Heart right ventricle (tissue), 16 donors: ENCODE measurements around the gene TFAP2E. TPM values are rescaled to one million over a fixed set of nuclear protein-coding genes. Genes with fewer than 3 reads are reported as not detected.

Experiments
- ATAC-seq, 8 donors: fragments of 200-7000 bp; cut with Tn5 transposase; one replicate each; pipeline ENCODE4 v1.9.1; 2020; ENCODE audit warnings: mild to moderate bottlenecking in 8 of 8, moderate library complexity in 8 of 8, moderate number of reproducible peaks in 1 of 8
- DNase-seq, 2 donors: peaks; one replicate each; pipeline ENCODE4 v3.0.0-alpha.2; 2020
- H3K27ac ChIP-seq, 10 donors: fragments of 200-600 bp; sonication (generic) in 2 of 10; one replicate each; pipeline versions ENCODE4 v1.5.0 to v1.8.0; 2020 to 2022; ENCODE audit warnings: mild to moderate bottlenecking in 3 of 10
- H3K27me3 ChIP-seq, 7 donors: fragments of 200-600 bp; one replicate each; pipeline ENCODE4 v1.8.0; 2021 to 2022; ENCODE audit warnings: mild to moderate bottlenecking in 2 of 7
- H3K36me3 ChIP-seq, 9 donors: fragments of 200-600 bp; sonication (generic) in 1 of 9; one replicate each; pipeline versions ENCODE4 v1.5.0 to v1.8.0; 2020 to 2022; ENCODE audit warnings: mild to moderate bottlenecking in 2 of 9
- H3K4me1 ChIP-seq, 9 donors: fragments of 200-600 bp; sonication (generic) in 1 of 9; one replicate each; pipeline versions ENCODE4 v1.5.0 to v1.8.0; 2020 to 2022; ENCODE audit warnings: mild to moderate bottlenecking in 4 of 9
- H3K4me3 ChIP-seq, 10 donors: fragments of 200-600 bp; sonication (generic) in 2 of 10; one replicate each; pipeline versions ENCODE4 v1.5.0 to v1.8.0; 2020 to 2022; ENCODE audit warnings: mild to moderate bottlenecking in 7 of 10, moderate library complexity in 2 of 10
- H3K9me3 ChIP-seq, 11 donors: fragments of 200-600 bp in 10 of 11; sonication (generic) in 2 of 11; one replicate each; pipeline versions ENCODE4 v1.5.0 to v1.8.0; 2013 to 2022; ENCODE audit warnings: mild to moderate bottlenecking in 2 of 11, control low read depth in 1 of 11, moderate library complexity in 1 of 11
- CTCF ChIP-seq, 9 donors: fragments of 200-600 bp; sonication (generic) in 2 of 9; IDR thresholded peaks; one replicate each; pipeline versions ENCODE4 v1.5.0 to v1.8.0; 2021 to 2022; ENCODE audit warnings: antibody characterized with exemption in 9 of 9, mild to moderate bottlenecking in 5 of 9, moderate library complexity in 1 of 9
- WGBS, 2 donors: extraction: QIAGEN DNeasy Blood & Tissue Kit; methylation state at CpG; one replicate each; pipeline ENCODE4 v1.1.7; 2013; ENCODE audit warnings: inconsistent platforms in 1 of 2; 5-methylcytosine and 5-hydroxymethylcytosine counted together
- intact Hi-C, 10 donors: fragments of 100-400 bp; cut with DNase I; formaldehyde crosslinking; loops; one replicate each; pipeline versions ENCODE4 v1.11.1 to v1.14.2; 2022
- polyA plus RNA-seq, 2 donors: library from polyadenylated mRNA; stranded (reverse); fragments of 200-250 nt; gene quantifications; one replicate each; pipeline ENCODE4 v1.2.3, GENCODE V29; 2013
- total RNA-seq, 10 donors: library from RNA; stranded (reverse); fragmentation: NEBNext Ultra II Directional in 3 of 10; extraction: Animal tissue kit (Norgen Biotek cat#: 25700) in 3 of 10; gene quantifications; one replicate each; pipeline versions ENCODE4 v1.2.1 to v1.2.4, GENCODE V29; 2021 to 2023
- donor health status: Arrhythmogenic right ventricular cardiomyopathy.
- donor health status: ischemic (EF 13 %, LVEDD 7.1; RV severe dilation, severe dysfunction).
- donor health status: healthy with polysubstance abuse.
- donor health status: DM: no; HTN: yes; CAD: no.
- donor health status: DM: no; HTN: no; CAD: no.
- donor health status: ischemic (EF 25% LVEDD 6.9; RV normal size, moderate dysfunction).
- donor health status: ischemic (EF 25% LVEDD 5.7; RV mildly dilated, moderate dysfunction).
- donor health status: healthy.
- donor health status: DM: yes; HTN: yes; CAD: no.
- donor health status: Ischemic cardiomyopathy.
- donor health status: ischemic (EF 35%, LVEDD 5.7; RV mildly dilated, moderate dysfunction).
- donor health status: nonischemic (EF 11% LVEDD 7.7; RV severe dilation, severe dysfunction).
- donor health status: DM: yes; HTN: yes; CAD: no.
- donor health status: PGD.
- donor health status: ischemic (EF 29% LVEDD 5.4; RV normal size, mild dysfunction).
- donor health status: nonischemic (EF 23%, LVEDD 6.1; RV moderate dilation, normal function).

The TFAP2E gene
- total and polyA plus RNA-seq, 12 donors: 0.18 to 1.4 (median 0.40) TPM; not detected in 3

- no peak for TF ChIP-seq CTCF (IDR thresholded peaks at IDR 0.05)
- Histone ChIP-seq H3K27me3 (no peaks in the 10 kb centered on the region), H3K4me3 (no peak overlapping the region), H3K36me3 (peaks cover 0 to 95% (median 17%) of the 10 kb centered on the region in 9 donors), H3K9me3 (no peaks in the 10 kb centered on the region), H3K27ac (no peak overlapping the region), H3K4me1 (peaks cover 0 to 2% (median 2%) of the 10 kb centered on the region in 9 donors)
- DNase-seq (no peak), ATAC-seq (no peak)
- intact Hi-C loops: no loop called here
Measured at GRCh38 chr1:35623832-35624231, 50.7 kb downstream of the TFAP2E start.

- intact Hi-C loops: no loop called here
- TF ChIP-seq CTCF (IDR thresholded peaks at IDR 0.05): no peak
Measured at GRCh38 chr1:35629051-35629450, 55.9 kb downstream of the TFAP2E start.

GRCh38 chr1:35631396-35631795, 58.3 kb downstream of the TFAP2E start:
- Histone ChIP-seq H3K9me3 (no peaks in the 10 kb centered on the region), H3K27ac (no peak overlapping the region), H3K27me3 (no peaks in the 10 kb centered on the region), H3K36me3 (peaks cover 4 to 99% (median 52%) of the 10 kb centered on the region in 9 donors), H3K4me3 (no peak overlapping the region), H3K4me1 (peaks cover 0 to 14% (median 8%) of the 10 kb centered on the region in 9 donors)
- intact Hi-C loops: no loop called here
- ATAC-seq (no peak), DNase-seq (no peak)
- TF ChIP-seq CTCF (IDR thresholded peaks at IDR 0.05): no peak
- 91 to 96% methylated on average over 3 of the region's 3 CpGs for WGBS, 2 donors

More at GRCh38 chr1:35629051-35629450, 55.9 kb downstream of the TFAP2E start:
- WGBS, 2 donors: 55 to 60% methylated on average over 2 of the region's 2 CpGs
- no peak overlapping the region for H3K27ac ChIP-seq
- H3K36me3 ChIP-seq: peaks cover 4 to 97% (median 51%) of the 10 kb centered on the region in 9 donors
- peaks cover 0 to 10% (median 8%) of the 10 kb centered on the region in 9 donors for H3K4me1 ChIP-seq
- no peaks in the 10 kb centered on the region for H3K27me3 ChIP-seq
- DNase-seq (no peak), ATAC-seq (no peak)
- H3K9me3 ChIP-seq: no peaks in the 10 kb centered on the region
- H3K4me3 ChIP-seq: no peak overlapping the region

- ATAC-seq (no peak), DNase-seq (no peak)
- Histone ChIP-seq H3K4me3 (no peak overlapping the region), H3K27ac (no peak overlapping the region), H3K4me1 (peaks cover 9 to 35% (median 26%) of the 10 kb centered on the region in 9 donors), H3K36me3 (peaks cover 4 to 78% (median 52%) of the 10 kb centered on the region in 9 donors), H3K9me3 (no peaks in the 10 kb centered on the region), H3K27me3 (no peaks in the 10 kb centered on the region)
- no peak for TF ChIP-seq CTCF (IDR thresholded peaks at IDR 0.05)
- intact Hi-C loops: no loop called here
Measured at GRCh38 chr1:35633547-35633946, 60.4 kb downstream of the TFAP2E start.
